Uterus (tissue), 4 donors: Measurements from ENCODE around the gene IQUB. TPM values are rescaled to one million over a fixed set of nuclear protein-coding genes. Genes with fewer than 3 reads are reported as not detected.

Source experiments
- DNase-seq, 2 donors: peaks; one replicate each; pipeline ENCODE4 v3.0.0-alpha.2; 2019 to 2020
- H3K27ac ChIP-seq, 2 donors: fragments of 200-600 bp; sonication (generic); 1 replicate in 1 of 2; 2 replicates in 1 of 2; pipeline ENCODE4 v1.5.1; 2016 to 2018
- H3K27me3 ChIP-seq, 2 donors: fragments of 200-600 bp; sonication (generic); one replicate each; pipeline ENCODE4 v1.5.1; 2018 to 2019; ENCODE audit warnings: control low read depth in 1 of 2
- H3K36me3 ChIP-seq, 2 donors: fragments of 200-600 bp; sonication (generic); one replicate each; pipeline ENCODE4 v1.5.1; 2019; ENCODE audit warnings: control low read depth in 1 of 2
- H3K4me1 ChIP-seq, 2 donors: fragments of 200-600 bp; sonication (generic); one replicate each; pipeline ENCODE4 v1.5.1; 2018 to 2019; ENCODE audit warnings: control low read depth in 1 of 2
- H3K4me3 ChIP-seq, 2 donors: fragments of 200-600 bp; sonication (generic); 1 replicate in 1 of 2; 2 replicates in 1 of 2; pipeline ENCODE4 v1.5.1; 2018 to 2019; ENCODE audit warnings: mild to moderate bottlenecking in 1 of 2
- H3K9me3 ChIP-seq, 2 donors: fragments of 200-600 bp; sonication (generic); one replicate each; pipeline ENCODE4 v1.5.1; 2019; ENCODE audit warnings: control low read depth in 1 of 2
- CTCF ChIP-seq, 4 experiments: fragments of 200-600 bp in 2 of 4; fragments of 450-650 bp in 2 of 4; sonication (generic) in 2 of 4; IDR thresholded peaks; one replicate each; pipeline ENCODE4 v1.5.1; 2016 to 2019; ENCODE audit warnings: antibody characterized with exemption in 4 of 4, mild to moderate bottlenecking in 2 of 4, moderate library complexity in 1 of 4
- POLR2A ChIP-seq, 2 donors: fragments of 450-650 bp; IDR thresholded peaks; one replicate each; pipeline ENCODE4 v1.6.1; 2016; ENCODE audit warnings: antibody characterized with exemption in 2 of 2, mild to moderate bottlenecking in 1 of 2, moderate library complexity in 1 of 2
- intact Hi-C: fragments of 100-400 bp; cut with DNase I; formaldehyde crosslinking; loops from one replicate; pipeline ENCODE4 v1.15.1; 2023; ENCODE audit warnings: low total_unique reads
- total RNA-seq, 4 donors: library from RNA; depleted of rRNA in 3 of 4; stranded (reverse); fragments of >200 nt in 3 of 4; gene quantifications; one replicate each; pipeline versions ENCODE4 v1.1.0 to v1.2.4, GENCODE V29; 2014 to 2023
- donor health status: DM: yes; HTN: yes; CAD: no.

The IQUB gene
- total RNA-seq, 4 donors from 2014 or later, result 2.4 to 9.9 (median 6.1) TPM; not detected in 1

GRCh38 chr7:123439191-123439590 is 95.2 kb downstream of the IQUB start:
- TF ChIP-seq CTCF (IDR thresholded peaks at IDR 0.05) (no peak), POLR2A (IDR thresholded peaks at IDR 0.05) (no peak)
- H3K36me3 ChIP-seq, result no peaks in the 10 kb centered on the region
- H3K4me1 ChIP-seq, result no peaks in the 10 kb centered on the region
- no peak for DNase-seq
- H3K4me3 ChIP-seq, result no peak overlapping the region
- intact Hi-C loops, result no loop called here
- no peak overlapping the region for H3K27ac ChIP-seq
- no peaks in the 10 kb centered on the region for H3K27me3 ChIP-seq
- no peaks in the 10 kb centered on the region for H3K9me3 ChIP-seq

GRCh38 chr7:123437447-123437995 is 96.9 kb downstream of the IQUB start:
- Histone ChIP-seq H3K27ac (no peak overlapping the region), H3K27me3 (no peaks in the 10 kb centered on the region), H3K4me3 (no peak overlapping the region), H3K36me3 (no peaks in the 10 kb centered on the region), H3K4me1 (no peaks in the 10 kb centered on the region), H3K9me3 (no peaks in the 10 kb centered on the region)
- intact Hi-C loops, result no loop called here
- no peak for DNase-seq
- TF ChIP-seq POLR2A (IDR thresholded peaks at IDR 0.05), result no peak
- no peak for TF ChIP-seq CTCF (IDR thresholded peaks at IDR 0.05)

GRCh38 chr7:123435080-123435700 is 99.2 kb downstream of the IQUB start:
- no peak for DNase-seq
- Histone ChIP-seq H3K27me3 (no peaks in the 10 kb centered on the region), H3K9me3 (no peaks in the 10 kb centered on the region), H3K4me3 (no peak overlapping the region), H3K27ac (no peak overlapping the region), H3K4me1 (no peaks in the 10 kb centered on the region), H3K36me3 (no peaks in the 10 kb centered on the region)
- intact Hi-C loops, result no loop called here
- TF ChIP-seq POLR2A (IDR thresholded peaks at IDR 0.05) (no peak), CTCF (IDR thresholded peaks at IDR 0.05) (no peak)

GRCh38 chr7:123433665-123434064 is 100.7 kb downstream of the IQUB start:
- no peak overlapping the region for H3K27ac ChIP-seq
- no peak for TF ChIP-seq CTCF (IDR thresholded peaks at IDR 0.05)
- intact Hi-C loops, result no loop called here
- H3K9me3 ChIP-seq, result no peaks in the 10 kb centered on the region
- no peak for DNase-seq
- H3K4me1 ChIP-seq, result no peaks in the 10 kb centered on the region
- H3K27me3 ChIP-seq, result no peaks in the 10 kb centered on the region
- H3K36me3 ChIP-seq, result no peaks in the 10 kb centered on the region
- H3K4me3 ChIP-seq, result no peak overlapping the region

GRCh38 chr7:123432601-123433000 is 101.8 kb downstream of the IQUB start:
- TF ChIP-seq CTCF (IDR thresholded peaks at IDR 0.05) (no peak), POLR2A (IDR thresholded peaks at IDR 0.05) (no peak)
- Histone ChIP-seq H3K36me3 (no peaks in the 10 kb centered on the region), H3K9me3 (no peaks in the 10 kb centered on the region), H3K4me3 (no peak overlapping the region), H3K27ac (no peak overlapping the region), H3K4me1 (no peaks in the 10 kb centered on the region), H3K27me3 (no peaks in the 10 kb centered on the region)
- DNase-seq, result no peak
- intact Hi-C loops, result no loop called here
